GM19438 (cell line): ENCODE results near the gene NADK2.

ENCODE experiments used
- ATAC-seq: cut with Tn5 transposase; IDR thresholded peaks from one replicate; pipeline ENCODE4 v1.9.1; 2021; ENCODE audit warnings: low read depth; ENCODE audit not compliant: unreplicated experiment

Gene NADK2

DNA sequence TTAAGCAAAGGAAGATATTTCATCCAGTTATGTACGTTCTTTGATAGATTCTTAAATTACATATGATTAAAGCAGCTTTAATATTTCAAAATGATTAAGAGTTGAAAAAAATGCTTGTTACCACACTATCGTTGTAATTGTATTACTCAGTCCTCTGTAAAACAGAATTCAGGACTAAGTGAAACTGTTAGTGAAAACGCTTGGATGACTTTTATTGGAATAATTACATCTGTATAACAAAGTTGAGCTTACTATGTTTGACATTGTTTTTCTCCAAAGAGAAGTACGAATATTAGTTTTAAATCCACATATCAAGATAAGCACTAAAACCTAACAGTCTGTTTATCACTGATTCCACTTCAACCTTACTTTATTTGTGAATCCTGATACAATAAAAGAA, 8.7 kb upstream of the NADK2 start:
- ATAC-seq: no peak

DNA sequence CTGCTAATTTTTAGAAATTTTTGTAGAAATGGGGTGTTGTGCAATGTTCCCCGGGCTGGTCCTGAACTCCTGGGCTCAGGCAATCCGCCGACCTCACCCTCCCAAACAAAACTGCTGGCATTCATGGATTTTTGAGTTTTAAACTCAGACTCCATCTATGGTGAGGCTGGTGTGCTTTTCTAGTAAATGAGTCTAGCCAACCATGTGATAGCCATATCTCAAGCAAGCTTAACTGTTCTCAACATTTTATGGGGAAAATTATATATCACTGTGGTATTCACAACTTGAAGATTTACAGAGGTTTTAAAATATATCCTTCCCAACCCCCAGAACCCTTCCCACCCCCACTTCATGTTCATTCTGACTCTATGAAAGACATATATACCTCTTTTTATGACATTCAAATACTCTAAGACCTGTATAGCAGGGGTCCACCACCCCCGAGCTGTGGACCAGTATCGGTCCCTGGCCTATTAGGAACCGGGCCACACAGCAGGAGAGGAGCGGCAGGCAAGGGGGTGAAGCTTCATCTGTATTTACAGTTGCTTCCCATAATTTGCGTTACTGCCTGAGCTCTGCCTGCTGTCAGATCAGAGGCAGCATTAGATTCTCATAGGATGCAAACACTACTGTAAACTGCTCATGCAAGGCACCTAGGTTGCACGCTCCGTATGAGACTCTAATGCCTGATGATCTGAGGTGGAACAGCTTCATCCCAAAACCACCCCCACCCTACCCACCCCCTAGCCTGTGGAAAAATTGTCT, 4.5 kb upstream of the NADK2 start:
- no peak for ATAC-seq

DNA sequence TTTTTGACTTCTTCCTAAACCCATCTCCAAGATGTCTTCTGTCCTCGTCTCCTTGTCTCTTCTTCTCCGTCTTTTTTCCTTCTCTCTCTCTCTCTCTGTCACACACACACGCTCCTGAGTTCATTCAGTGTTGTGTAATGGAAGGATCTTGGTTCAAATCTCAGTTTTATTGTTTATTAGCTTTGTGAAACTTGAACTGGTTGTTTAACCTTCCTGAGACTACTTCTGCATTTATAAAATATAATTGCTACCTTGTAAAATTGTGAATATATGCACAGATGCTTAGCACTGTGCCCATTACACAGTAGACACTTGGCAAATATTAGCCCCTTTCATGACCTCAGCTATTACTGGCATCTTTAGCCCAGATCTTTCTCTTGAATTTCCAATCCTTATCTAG, 2.4 kb upstream of the NADK2 start:
- no peak for ATAC-seq

- no peak for ATAC-seq
These were observed 1.9 kb upstream of the NADK2 start for GRCh38 chr5:36243653-36244052.

DNA sequence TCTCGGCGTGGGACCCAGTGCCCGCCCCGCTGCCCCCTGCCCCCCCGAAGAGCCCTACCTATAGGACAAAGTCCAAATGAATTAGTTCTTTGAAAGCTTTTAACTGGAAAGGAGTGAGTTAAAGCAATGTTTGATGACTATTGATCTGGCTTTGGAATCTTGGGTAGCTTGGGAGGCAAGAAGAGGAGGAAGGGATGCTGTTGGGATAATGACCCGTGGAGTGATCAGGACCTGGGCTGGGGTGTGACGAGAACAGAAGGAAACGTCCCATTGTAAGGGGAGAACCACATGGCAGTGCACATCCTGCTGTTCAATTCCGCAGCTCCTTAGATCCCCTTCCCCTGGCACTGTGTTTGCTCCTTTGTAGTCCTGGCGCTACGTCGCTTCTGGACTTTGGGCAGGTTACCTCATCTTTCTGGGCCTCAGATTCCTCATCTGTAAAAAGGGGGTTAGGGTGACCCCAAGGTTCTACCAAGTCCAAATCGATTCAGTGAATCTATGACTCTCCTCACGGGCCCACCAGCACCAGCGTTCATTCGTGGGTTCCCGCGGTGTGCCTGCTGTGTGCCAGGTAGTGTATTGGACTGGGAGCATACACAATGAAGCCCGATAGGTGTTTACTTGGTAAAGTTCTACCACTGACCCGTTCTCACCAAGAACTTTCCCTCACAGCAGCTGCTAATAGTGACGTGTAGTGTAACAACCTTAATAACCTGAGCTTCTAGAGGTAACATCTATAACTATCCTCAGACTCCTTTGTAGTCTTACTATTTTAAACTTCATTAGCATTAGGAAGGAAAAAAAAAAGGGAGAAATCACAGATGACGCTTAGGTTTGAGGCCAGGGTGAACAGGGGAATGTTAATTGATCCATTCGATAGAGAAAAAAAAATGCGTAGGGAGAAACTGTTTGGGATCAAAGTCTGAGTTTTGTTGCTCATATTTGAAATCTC, 1.1 kb upstream of the NADK2 start:
- no peak for ATAC-seq

DNA sequence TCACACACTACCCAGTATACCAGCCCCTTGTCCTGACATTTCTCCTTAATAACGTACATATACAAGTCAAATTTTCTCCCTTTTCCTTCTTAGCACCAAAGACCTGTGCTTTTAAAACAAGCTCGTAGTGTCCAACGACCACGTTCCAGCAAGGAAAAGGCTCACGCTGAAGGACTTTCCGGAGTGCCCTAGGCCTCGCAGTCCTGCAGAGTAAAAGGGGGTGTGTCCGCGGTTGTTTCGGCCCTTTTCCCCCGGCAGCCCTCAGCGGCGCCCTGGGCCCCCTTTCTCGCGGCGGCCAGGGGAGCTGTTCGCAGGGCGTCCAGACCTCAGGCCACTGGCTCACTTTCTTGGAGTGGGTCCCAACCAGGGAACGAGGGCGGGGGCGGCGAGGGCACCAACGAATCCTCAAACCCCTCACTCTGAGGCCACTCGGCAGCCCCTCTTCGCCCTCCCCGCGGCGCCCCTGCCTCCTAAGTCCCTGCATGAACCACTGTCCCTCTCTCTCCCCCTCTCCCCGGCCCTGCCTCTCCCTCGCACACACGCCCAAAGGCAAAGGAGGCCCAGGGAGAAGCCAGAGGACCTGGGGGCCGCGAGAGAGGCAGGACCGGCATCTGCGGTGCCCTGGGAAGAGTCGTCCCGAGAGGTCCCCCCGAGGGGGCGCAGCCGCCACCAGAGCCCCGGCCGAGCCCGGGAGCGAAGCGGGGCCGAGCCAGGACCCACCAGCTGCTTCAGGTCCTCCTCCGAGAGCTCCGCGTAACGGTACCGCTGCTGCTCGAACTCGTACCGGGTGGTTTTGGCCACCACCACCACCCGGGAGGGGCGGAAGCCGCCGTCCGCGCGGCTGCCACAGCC, 720 bp downstream of the NADK2 start:
- ATAC-seq: peak; percentile 29

DNA sequence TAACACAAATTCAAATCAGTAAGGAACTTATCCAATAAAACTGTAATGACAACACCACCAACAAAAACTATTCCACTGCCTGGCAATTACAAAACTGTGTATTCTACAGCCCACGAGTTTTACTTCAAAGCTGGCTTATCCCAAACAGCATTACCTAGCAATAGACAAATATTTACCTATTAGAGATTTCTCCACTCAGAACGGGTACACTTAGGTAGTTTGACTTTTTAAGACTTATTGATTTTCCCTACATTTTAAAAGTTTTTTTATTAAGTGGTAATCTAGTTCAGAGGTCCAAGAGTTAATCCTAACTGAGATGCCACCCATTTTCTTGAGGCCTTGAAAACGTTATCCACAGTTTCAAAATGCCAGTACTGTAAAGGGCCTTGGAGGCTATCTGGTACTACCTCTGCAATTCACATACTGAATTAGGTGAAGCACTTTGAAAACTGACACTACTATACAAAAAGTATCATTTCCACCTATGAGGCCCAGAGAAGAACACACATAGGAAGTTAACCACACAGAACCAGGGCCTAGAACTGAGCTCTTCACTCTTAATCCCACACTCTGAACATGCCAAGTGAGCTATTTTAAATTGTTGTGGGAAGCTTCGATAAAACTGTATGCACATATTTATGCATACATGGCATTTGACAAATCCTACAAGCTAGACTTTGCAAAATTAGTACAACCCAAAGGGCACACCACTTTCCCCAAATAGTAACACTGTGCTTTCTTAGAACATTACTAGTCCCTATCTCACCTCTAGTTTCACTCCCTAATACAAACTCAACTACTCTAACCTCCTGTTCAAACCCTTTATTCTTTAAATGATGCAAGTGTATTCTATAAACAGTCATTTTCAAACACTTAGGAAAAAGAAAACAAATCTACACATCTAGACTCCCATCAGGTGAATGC, 2.1 kb downstream of the NADK2 start:
- no peak for ATAC-seq

GRCh38 chr5:36238502-36239295, 3.0 kb downstream of the NADK2 start:
- ATAC-seq: no peak

DNA sequence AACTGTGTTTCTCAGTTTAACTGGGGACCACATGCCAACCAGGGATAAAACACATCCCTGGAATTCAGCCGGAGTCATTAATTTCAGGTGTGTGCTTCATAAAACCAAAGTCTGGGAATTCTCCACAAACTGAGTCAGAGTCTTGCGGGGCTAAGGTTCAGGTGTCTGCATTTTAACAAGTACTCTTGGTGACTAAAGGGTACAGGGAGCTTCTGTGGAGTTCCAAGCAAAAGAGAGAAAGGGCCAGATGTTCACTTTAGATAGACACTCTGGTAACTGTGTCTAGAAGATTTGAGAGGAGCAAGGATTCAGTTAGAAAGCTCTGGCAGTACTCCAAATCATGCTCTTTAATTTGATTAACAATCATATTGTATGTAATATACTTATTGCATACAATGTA, 4.0 kb downstream of the NADK2 start:
- ATAC-seq: no peak

GRCh38 chr5:36236801-36237200, 4.9 kb downstream of the NADK2 start:
- no peak for ATAC-seq

GRCh38 chr5:36232533-36232932, 9.2 kb downstream of the NADK2 start:
- ATAC-seq: no peak

DNA sequence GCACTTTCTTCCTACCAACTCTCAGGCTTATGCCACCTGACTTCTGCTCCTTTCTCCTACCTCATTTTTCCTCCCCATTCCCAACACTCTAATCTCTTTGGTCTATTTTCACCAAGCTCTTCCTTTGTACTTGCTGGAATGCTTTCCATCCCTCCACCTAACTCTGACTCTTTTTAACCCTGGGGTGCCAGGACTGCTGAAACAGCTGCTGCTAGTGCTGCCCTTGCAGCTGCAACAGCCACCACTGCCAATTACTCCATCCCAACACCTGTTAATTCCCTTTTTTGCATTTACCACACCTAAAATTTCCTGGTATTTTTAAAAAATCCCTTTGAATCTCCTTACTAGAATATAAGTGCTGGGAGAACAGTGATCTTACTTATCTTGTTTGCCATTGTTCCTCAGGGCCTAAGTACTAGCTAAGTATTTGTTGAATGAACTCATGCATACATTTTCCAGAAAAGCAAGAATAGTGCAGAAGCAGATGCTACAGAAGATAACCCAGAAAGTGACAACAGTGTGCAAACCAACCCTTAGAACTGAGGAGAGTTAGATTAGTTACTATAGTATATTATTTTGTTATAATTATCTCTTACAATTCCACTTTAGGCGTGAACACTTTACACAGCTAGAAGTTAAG, 11.5 kb downstream of the NADK2 start:
- no peak for ATAC-seq

DNA sequence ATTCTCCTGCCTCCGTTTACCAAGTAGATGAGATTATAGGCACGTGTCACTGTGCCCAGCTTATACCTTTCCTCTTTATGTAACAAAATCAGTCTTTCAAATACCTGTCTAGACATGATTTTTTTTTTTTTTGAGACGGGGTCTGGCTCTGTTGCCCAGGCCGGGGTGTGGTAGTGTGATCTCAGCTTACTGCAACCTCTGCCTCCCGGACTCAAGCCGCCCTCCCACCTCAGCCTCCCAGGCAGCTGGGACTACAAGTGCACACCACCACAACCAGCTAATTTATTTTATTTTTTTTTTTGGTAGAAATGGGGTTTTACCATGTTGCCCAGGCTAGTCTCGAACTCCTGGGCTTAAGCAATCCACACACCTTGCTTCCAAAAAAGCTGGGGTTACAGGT, 13.2 kb downstream of the NADK2 start:
- no peak for ATAC-seq

GRCh38 chr5:36227046-36227445, 14.7 kb downstream of the NADK2 start:
- ATAC-seq: no peak

- ATAC-seq: no peak
These were observed 19.1 kb downstream of the NADK2 start for GRCh38 chr5:36222620-36223019.

- ATAC-seq: no peak
These were observed 23.7 kb downstream of the NADK2 start for GRCh38 chr5:36217988-36218387.

DNA sequence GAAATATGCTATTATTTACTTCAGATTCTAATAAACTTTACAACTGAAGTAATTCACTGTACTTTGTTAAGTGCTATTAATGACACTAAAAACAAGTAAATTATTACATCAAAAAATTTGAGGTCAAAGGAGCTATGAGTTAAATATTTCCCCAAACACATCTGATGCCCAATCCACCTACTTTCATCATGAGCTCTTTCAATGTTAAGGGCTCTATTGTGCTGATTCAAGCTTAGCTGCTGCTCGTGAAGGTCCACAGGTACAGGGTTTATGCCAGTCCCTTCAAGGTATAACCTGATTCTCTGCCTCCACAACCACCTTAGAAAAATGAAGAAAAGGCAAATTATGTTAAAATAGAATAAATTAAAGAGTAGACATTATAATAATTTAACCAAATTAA, 24.2 kb downstream of the NADK2 start:
- no peak for ATAC-seq

DNA sequence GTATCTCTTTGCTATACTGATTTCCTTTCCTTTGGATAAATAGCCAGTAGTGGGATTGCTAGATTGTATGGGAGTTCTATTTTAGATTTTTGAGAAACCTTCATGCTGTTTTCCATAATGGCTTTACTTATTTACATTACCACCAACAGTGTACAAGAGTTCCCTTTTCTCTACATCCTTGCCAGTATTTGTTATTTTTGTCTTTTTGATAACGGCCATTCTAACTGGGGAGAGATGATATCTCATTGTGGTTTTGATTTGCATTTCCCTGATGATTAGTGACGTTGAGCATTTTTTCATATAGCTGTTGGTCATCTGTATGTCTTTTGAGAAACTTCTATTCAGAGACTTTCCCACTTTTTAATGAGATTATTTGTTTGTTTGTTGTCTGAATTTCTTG, 25.8 kb downstream of the NADK2 start:
- ATAC-seq: no peak

DNA sequence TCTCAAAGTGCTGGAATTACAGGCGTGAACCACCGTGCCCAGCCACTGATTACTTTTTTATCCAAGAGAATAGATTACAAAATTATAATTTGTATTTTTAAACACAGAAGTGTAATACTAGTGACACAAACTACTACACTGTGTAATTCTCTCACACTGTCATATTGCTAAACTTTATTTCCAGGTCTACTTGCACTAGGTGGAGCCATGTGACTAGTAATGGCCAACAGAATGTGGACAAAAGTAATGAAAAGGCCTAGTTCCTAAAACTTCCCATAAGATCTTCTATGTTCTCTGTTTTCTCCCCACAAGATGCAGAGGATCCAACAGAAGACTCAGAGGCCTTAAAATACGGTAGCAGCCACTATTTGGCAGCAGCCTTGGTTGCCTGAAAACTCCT, 27.3 kb downstream of the NADK2 start:
- no peak for ATAC-seq
